ENCODE results near the gene PRKAG2.

- TF ChIP-seq, protein P1, sequence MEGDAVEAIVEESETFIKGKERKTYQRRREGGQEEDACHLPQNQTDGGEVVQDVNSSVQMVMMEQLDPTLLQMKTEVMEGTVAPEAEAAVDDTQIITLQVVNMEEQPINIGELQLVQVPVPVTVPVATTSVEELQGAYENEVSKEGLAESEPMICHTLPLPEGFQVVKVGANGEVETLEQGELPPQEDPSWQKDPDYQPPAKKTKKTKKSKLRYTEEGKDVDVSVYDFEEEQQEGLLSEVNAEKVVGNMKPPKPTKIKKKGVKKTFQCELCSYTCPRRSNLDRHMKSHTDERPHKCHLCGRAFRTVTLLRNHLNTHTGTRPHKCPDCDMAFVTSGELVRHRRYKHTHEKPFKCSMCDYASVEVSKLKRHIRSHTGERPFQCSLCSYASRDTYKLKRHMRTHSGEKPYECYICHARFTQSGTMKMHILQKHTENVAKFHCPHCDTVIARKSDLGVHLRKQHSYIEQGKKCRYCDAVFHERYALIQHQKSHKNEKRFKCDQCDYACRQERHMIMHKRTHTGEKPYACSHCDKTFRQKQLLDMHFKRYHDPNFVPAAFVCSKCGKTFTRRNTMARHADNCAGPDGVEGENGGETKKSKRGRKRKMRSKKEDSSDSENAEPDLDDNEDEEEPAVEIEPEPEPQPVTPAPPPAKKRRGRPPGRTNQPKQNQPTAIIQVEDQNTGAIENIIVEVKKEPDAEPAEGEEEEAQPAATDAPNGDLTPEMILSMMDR (conservative IDR thresholded peaks at IDR 0.05 in 1 of 2, IDR thresholded peaks at IDR 0.05 in 1 of 2; ENCODE audit: extremely low read depth in 1 of 2, insufficient read depth in 1 of 2, low read depth in 1 of 2, low read length in 2 of 2) = no peak
- TF ChIP-seq EZH2 (IDR thresholded peaks at IDR 0.05; ENCODE audit: borderline replicate concordance, low read length) = no peak
Measured at GRCh38 chr7:151793991-151794507, 82.9 kb downstream of the PRKAG2 start.

All from mammary epithelial cell (primary cell).